Activated CD4-positive, alpha-beta T cell treated with anti-CD3 and anti-CD28 coated beads for 36 hours (primary cell): Measurements from ENCODE around the gene NPAS3. TPM values are rescaled to one million over a fixed set of nuclear protein-coding genes. Genes with fewer than 3 reads are reported as not detected.

ENCODE experiments used
- ATAC-seq: fragments of 200-7000 bp; cut with Tn5 transposase; one replicate; pipeline ENCODE4 v1.10.0; 2021; ENCODE audit warnings: mild to moderate bottlenecking, moderate library complexity
- CTCF ChIA-PET: fragments of 350-600 bp; sonication (Branson Sonifier 250); formaldehyde crosslinking; loops from one replicate; lab custom pipeline; 2021; ENCODE audit warnings: antibody characterized with exemption; lab: Charles Lee
- POLR2A ChIA-PET: fragments of 350-600 bp; sonication (Branson Sonifier 250); formaldehyde crosslinking; loops from one replicate; lab custom pipeline; 2021; ENCODE audit warnings: antibody characterized with exemption, inconsistent platforms; lab: Charles Lee
- DNase-seq: peaks from one replicate; pipeline ENCODE4 v3.0.0-alpha.2; 2020
- H3K27ac Mint-ChIP-seq: one replicate; pipeline ENCODE4 v1.8.0; 2021; ENCODE audit warnings: mixed read lengths
- H3K27me3 Mint-ChIP-seq: one replicate; pipeline ENCODE4 v1.8.0; 2021; ENCODE audit warnings: mixed read lengths
- H3K36me3 Mint-ChIP-seq: one replicate; pipeline ENCODE4 v1.8.0; 2021; ENCODE audit warnings: low read depth, mixed read lengths
- H3K4me1 Mint-ChIP-seq: one replicate; pipeline ENCODE4 v1.8.0; 2021; ENCODE audit warnings: mixed read lengths
- H3K4me3 Mint-ChIP-seq: one replicate; pipeline ENCODE4 v1.8.0; 2021; ENCODE audit warnings: mild to moderate bottlenecking, moderate library complexity, mixed read lengths
- H3K9me3 Mint-ChIP-seq: one replicate; pipeline ENCODE4 v1.8.0; 2021; ENCODE audit warnings: low read depth, mixed read lengths
- intact Hi-C, 2 experiments: fragments of 100-400 bp; cut with DNase I in 1 of 2; cut with micrococcal nuclease in 1 of 2; formaldehyde crosslinking; loops; one replicate each; pipeline versions ENCODE4 v1.14.2 to v1.15.1; 2022 to 2024; cut with DNase I, micrococcal nuclease
- total RNA-seq, 2 experiments: library from RNA; stranded (reverse); gene quantifications; one replicate each; pipeline ENCODE4 v1.2.3, GENCODE V29; 2021

NPAS3 gene
- total RNA-seq, 2 experiments from 2014 or later, result not detected

DNA sequence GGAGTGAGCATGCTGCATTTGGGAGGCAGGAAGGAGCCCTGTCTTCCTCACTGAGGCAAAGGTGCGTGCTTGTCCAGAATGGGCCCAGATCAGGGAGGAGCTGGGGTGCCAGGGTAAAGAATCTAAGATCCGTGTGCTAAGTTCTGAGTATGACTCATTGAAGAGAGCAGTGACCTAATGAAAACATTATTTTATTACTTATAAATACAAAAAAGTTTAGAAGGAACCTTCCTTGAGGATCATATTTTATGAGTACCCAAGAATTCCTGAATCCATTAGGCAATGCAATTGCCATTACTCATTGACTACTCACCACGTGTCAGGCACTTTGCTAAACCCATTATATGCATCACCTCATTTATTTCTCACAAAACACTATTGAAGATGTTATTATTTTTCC lies 747.5 kb downstream of the NPAS3 start:
- DNase-seq, result no peak
- ChIA-PET POLR2A (no interaction called here), CTCF (interaction anchor here (1.5 kb wide), 1 partner anchor 10 kb away, joined by 10 read pairs; no protein-coding TSS in a partner anchor)
- Mint-ChIP-seq H3K27ac (no peak overlapping the region), H3K4me1 (no peaks in the 10 kb centered on the region), H3K27me3 (peaks cover 2% of the 10 kb centered on the region), H3K4me3 (no peak overlapping the region), H3K36me3 (no peaks in the 10 kb centered on the region), H3K9me3 (no peaks in the 10 kb centered on the region)
- ATAC-seq, result no peak
- intact Hi-C loops, result no loop called here

DNA sequence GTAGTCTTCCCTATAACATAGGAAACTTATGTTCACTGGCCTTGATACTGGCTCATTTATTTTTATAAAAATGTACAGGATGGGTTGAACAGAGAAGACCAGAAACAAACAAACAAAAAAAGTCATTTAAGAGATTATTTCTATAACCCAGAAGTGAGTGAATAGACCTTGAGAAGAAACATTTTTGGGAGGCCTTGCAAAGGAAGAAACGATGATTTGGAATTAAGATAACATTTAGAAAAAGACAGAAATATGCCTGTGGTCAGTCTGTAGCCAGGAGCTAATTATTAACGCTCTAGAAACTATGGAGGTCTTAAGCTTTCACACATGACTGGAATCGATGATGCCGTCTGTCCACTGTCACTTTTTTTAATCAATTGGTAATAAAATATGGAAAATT lies 748.2 kb downstream of the NPAS3 start:
- Mint-ChIP-seq H3K4me1 (no peaks in the 10 kb centered on the region), H3K27ac (no peak overlapping the region), H3K27me3 (peaks cover 2% of the 10 kb centered on the region), H3K9me3 (no peaks in the 10 kb centered on the region), H3K36me3 (no peaks in the 10 kb centered on the region), H3K4me3 (no peak overlapping the region)
- ChIA-PET CTCF (no interaction called here), POLR2A (no interaction called here)
- intact Hi-C loops, result no loop called here
- ATAC-seq (no peak), DNase-seq (no peak)

- Mint-ChIP-seq H3K4me3 (no peak overlapping the region), H3K4me1 (no peaks in the 10 kb centered on the region)
- DNase-seq, result no peak
These were observed 751.0 kb downstream of the NPAS3 start for GRCh38 chr14:33689680-33690079.

DNA sequence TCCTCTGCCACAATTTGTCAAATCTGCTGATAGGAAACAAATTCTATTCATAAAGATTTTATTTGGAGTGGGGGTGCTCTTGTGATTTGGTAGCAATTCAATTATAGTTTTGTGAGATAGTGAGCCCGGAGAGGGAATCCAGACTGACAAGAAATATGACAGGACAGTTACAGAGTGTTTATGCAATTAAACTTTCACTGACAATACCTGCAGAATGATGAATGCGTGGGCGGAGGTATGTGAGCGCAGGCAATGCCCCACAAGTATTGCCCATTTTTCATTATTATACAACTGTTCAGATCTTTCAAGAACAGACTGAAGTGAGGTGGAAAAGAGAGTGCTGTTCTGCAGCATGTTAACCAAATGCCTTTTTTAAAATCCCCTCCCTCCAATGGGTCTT lies 753.2 kb downstream of the NPAS3 start:
- Mint-ChIP-seq H3K4me1 (no peaks in the 10 kb centered on the region), H3K4me3 (no peak overlapping the region), H3K27me3 (peaks cover 2% of the 10 kb centered on the region), H3K27ac (no peak overlapping the region), H3K9me3 (no peaks in the 10 kb centered on the region), H3K36me3 (no peaks in the 10 kb centered on the region)
- ChIA-PET POLR2A (no interaction called here), CTCF (no interaction called here)
- intact Hi-C loops, result no loop called here
- DNase-seq (no peak), ATAC-seq (no peak)

More at GRCh38 chr14:33689680-33690079, 751.0 kb downstream of the NPAS3 start:
- CTCF ChIA-PET, result interaction anchor here (0.9 to 1.0 kb wide), 2 partner anchors 8 to 9 kb away, joined by 3 read pairs; no protein-coding TSS in a partner anchor
- Mint-ChIP-seq H3K9me3 (no peaks in the 10 kb centered on the region), H3K27me3 (peaks cover 3% of the 10 kb centered on the region), H3K27ac (no peak overlapping the region), H3K36me3 (no peaks in the 10 kb centered on the region)
- no peak for ATAC-seq
- intact Hi-C loops, result no loop called here
- POLR2A ChIA-PET, result no interaction called here

- Mint-ChIP-seq H3K27ac (no peak overlapping the region), H3K36me3 (no peaks in the 10 kb centered on the region)
- POLR2A ChIA-PET, result no interaction called here
These were observed 754.1 kb downstream of the NPAS3 start for GRCh38 chr14:33692762-33693161.

DNA sequence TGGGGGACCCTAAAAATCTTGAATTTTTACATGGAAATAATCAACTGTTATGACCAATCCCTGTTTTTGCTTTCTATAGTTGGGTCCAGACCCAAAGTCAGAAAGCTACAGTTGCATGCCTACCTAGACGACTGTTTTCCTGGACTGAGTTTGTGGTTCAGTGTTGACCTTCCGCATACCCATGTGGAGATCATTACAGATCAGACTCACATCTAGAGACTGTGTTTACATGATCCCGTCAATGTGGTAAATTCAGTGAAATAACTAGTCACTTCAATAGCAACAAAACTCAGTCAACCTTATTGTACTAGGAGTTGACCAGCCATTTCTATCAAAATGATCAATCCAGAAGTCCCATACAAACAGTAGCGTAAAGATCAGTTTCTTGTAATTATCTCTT lies 754.6 kb downstream of the NPAS3 start:
- no peak overlapping the region for H3K27ac Mint-ChIP-seq
- no peak for ATAC-seq
- ChIA-PET POLR2A (no interaction called here), CTCF (no interaction called here)
- peaks cover 2% of the 10 kb centered on the region for H3K27me3 Mint-ChIP-seq
- H3K36me3 Mint-ChIP-seq, result no peaks in the 10 kb centered on the region
- DNase-seq, result no peak
- H3K4me1 Mint-ChIP-seq, result no peaks in the 10 kb centered on the region
- intact Hi-C loops, result no loop called here
- no peak overlapping the region for H3K4me3 Mint-ChIP-seq
- no peaks in the 10 kb centered on the region for H3K9me3 Mint-ChIP-seq

More at GRCh38 chr14:33692762-33693161, 754.1 kb downstream of the NPAS3 start:
- Mint-ChIP-seq H3K9me3 (no peaks in the 10 kb centered on the region), H3K4me1 (no peaks in the 10 kb centered on the region), H3K27me3 (peaks cover 2% of the 10 kb centered on the region), H3K4me3 (no peak overlapping the region)
- CTCF ChIA-PET, result no interaction called here
- ATAC-seq, result no peak
- DNase-seq, result no peak
- intact Hi-C loops, result no loop called here

DNA sequence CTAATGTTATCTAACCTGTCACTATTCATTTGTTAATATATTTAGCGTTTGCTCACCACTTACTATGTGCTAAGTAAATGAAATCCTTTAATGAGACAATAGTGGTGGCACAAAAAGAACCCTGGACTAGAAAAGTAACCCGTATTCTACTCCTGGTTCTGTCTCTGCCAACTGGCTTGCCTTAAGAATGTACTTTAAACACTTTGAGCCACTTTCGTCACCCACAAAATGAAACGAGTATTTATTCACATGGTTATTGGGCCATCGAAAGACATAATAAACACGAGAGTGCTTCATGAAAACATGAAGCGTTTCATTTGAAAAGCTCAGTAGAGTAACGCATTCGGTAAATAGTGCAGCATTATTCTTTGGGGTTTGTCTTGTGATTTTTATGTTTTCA lies 757.5 kb downstream of the NPAS3 start:
- ChIA-PET CTCF (no interaction called here), POLR2A (no interaction called here)
- H3K27ac Mint-ChIP-seq, result no peak overlapping the region
- ATAC-seq, result no peak
- DNase-seq, result no peak
- H3K36me3 Mint-ChIP-seq, result no peaks in the 10 kb centered on the region
- H3K27me3 Mint-ChIP-seq, result peaks cover 7% of the 10 kb centered on the region
- H3K9me3 Mint-ChIP-seq, result no peaks in the 10 kb centered on the region
- H3K4me1 Mint-ChIP-seq, result no peaks in the 10 kb centered on the region
- intact Hi-C loops, result no loop called here
- H3K4me3 Mint-ChIP-seq, result no peak overlapping the region

GRCh38 chr14:33699300-33699983 lies 760.8 kb downstream of the NPAS3 start:
- ATAC-seq (no peak), DNase-seq (no peak)
- H3K4me3 Mint-ChIP-seq, result no peak overlapping the region
- H3K27me3 Mint-ChIP-seq, result peaks cover 9% of the 10 kb centered on the region
- intact Hi-C loops, result no loop called here
- no peaks in the 10 kb centered on the region for H3K4me1 Mint-ChIP-seq
- ChIA-PET POLR2A (no interaction called here), CTCF (interaction anchor here (0.6 to 1.0 kb wide), 2 partner anchors 24 to 93 kb away, joined by 3 read pairs; no protein-coding TSS in a partner anchor)
- H3K27ac Mint-ChIP-seq, result no peak overlapping the region
- no peaks in the 10 kb centered on the region for H3K36me3 Mint-ChIP-seq
- H3K9me3 Mint-ChIP-seq, result no peaks in the 10 kb centered on the region

DNA sequence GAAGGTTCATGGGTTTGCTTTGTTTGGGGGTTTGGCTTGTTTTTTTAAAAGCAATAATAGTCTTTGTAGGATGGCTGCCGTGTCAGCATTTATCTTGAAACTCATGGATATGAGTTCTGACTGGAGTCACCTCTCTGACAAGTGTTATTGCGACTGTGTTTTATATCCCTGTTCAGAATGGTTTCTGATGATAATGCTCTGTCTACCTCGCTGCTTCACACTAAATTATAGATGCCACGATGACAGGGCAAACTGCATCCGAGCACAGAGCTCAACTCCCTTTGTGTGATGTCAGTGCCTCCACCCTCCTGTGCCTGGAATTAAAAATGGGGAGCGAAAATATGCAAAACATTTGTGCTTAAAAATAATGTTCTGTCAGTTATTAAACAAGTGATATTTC lies 761.4 kb downstream of the NPAS3 start:
- intact Hi-C loops, result no loop called here
- Mint-ChIP-seq H3K4me3 (no peak overlapping the region), H3K9me3 (no peaks in the 10 kb centered on the region), H3K36me3 (no peaks in the 10 kb centered on the region), H3K27me3 (peaks cover 9% of the 10 kb centered on the region), H3K27ac (no peak overlapping the region), H3K4me1 (no peaks in the 10 kb centered on the region)
- ATAC-seq, result no peak
- POLR2A ChIA-PET, result no interaction called here
- CTCF ChIA-PET, result interaction anchor here (1.0 kb wide), 1 partner anchor 93 kb away, joined by 3 read pairs; no protein-coding TSS in a partner anchor
- no peak for DNase-seq

DNA sequence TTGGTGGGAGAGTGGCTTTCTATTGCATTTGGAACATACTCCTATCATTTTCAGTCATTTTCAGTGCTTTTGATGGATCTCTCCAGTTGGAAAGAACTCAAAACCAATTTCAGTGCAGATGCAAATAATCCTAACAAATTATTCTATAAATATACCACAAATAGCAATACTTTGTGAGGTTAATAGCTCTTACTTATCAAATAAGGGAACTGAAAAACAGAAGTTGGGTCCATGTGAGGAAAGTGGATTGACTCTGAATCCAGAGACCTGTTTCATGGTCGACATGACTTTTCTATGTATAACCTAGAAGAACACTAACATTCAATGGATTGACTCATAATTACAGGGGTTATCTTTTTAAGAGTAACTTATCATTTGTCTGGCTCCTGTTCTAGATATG lies 763.6 kb downstream of the NPAS3 start:
- H3K27me3 Mint-ChIP-seq, result peaks cover 13% of the 10 kb centered on the region
- no peak for ATAC-seq
- no peak for DNase-seq
- intact Hi-C loops, result no loop called here
- H3K4me3 Mint-ChIP-seq, result no peak overlapping the region
- H3K36me3 Mint-ChIP-seq, result no peaks in the 10 kb centered on the region
- H3K9me3 Mint-ChIP-seq, result no peaks in the 10 kb centered on the region
- no peaks in the 10 kb centered on the region for H3K4me1 Mint-ChIP-seq
- ChIA-PET POLR2A (no interaction called here), CTCF (no interaction called here)
- H3K27ac Mint-ChIP-seq, result no peak overlapping the region

GRCh38 chr14:33704481-33704880 lies 765.8 kb downstream of the NPAS3 start:
- Mint-ChIP-seq H3K27ac (no peak overlapping the region), H3K4me1 (no peaks in the 10 kb centered on the region), H3K9me3 (no peaks in the 10 kb centered on the region), H3K36me3 (no peaks in the 10 kb centered on the region), H3K4me3 (no peak overlapping the region), H3K27me3 (peaks cover 13% of the 10 kb centered on the region)
- ChIA-PET CTCF (interaction anchor here (1.0 kb wide), 1 partner anchor 10 kb away, joined by 3 read pairs; no protein-coding TSS in a partner anchor), POLR2A (no interaction called here)
- intact Hi-C loops, result no loop called here
- DNase-seq (no peak), ATAC-seq (no peak)

- no peak for DNase-seq
- intact Hi-C loops, result no loop called here
- CTCF ChIA-PET, result interaction anchor here (0.6 kb wide), 1 partner anchor 64 kb away, joined by 3 read pairs; no protein-coding TSS in a partner anchor
- Mint-ChIP-seq H3K4me1 (no peaks in the 10 kb centered on the region), H3K4me3 (no peak overlapping the region), H3K27me3 (peaks cover 10% of the 10 kb centered on the region), H3K36me3 (no peaks in the 10 kb centered on the region), H3K9me3 (no peaks in the 10 kb centered on the region), H3K27ac (no peak overlapping the region)
- POLR2A ChIA-PET, result no interaction called here
- no peak for ATAC-seq
These were observed 766.8 kb downstream of the NPAS3 start for GRCh38 chr14:33705490-33705889.
